K562 (cell line): Measurements from ENCODE around the gene CPED1. TPM values are rescaled to one million over a fixed set of nuclear protein-coding genes. Genes with fewer than 3 reads are reported as not detected.

Experiments used
- ARID1B ChIP-seq: fragments of 450-650 bp; IDR thresholded peaks from 2 replicates; pipeline ENCODE4 v1.6.1; 2016; ENCODE audit warnings: antibody characterized with exemption, mild to moderate bottlenecking, inconsistent platforms
- ATF4 ChIP-seq: fragments of 450-650 bp; formaldehyde crosslinking; IDR thresholded peaks from 2 replicates; pipeline ENCODE4 v1.4.0; 2022; ENCODE audit warnings: mild to moderate bottlenecking, moderate library complexity
- CREB1 ChIP-seq, 2 experiments: sonication (generic) in 1 of 2; formaldehyde crosslinking in 1 of 2; IDR thresholded peaks; 2 replicates each; pipeline versions ENCODE4 v1.6.1 to v1.8.0; 2012 to 2022; ENCODE audit warnings: inconsistent platforms in 1 of 2, mild to moderate bottlenecking in 1 of 2, missing genetic modification reagents in 1 of 2, moderate library complexity in 1 of 2
- EGR1 ChIP-seq: fragments of 450-650 bp; conservative IDR thresholded peaks from 2 replicates; pipeline ENCODE4 v1.6.1; 2017; ENCODE audit warnings: mild to moderate bottlenecking
- HNRNPL ChIP-seq: fragments of 200-400 bp; formaldehyde crosslinking; IDR thresholded peaks from 2 replicates; pipeline ENCODE4 v1.6.1; 2017; ENCODE audit warnings: low read depth, mild to moderate bottlenecking, low read length
- KDM4B ChIP-seq, 2 experiments: fragments of 450-650 bp in 1 of 2; sonication (generic) in 1 of 2; IDR thresholded peaks; 2 replicates each; pipeline ENCODE4 v1.6.1; 2016 to 2017; ENCODE audit warnings: borderline replicate concordance in 2 of 2, antibody characterized with exemption in 1 of 2, low read depth in 1 of 2, mild to moderate bottlenecking in 1 of 2
- LEF1 ChIP-seq: fragments of 450-650 bp; IDR thresholded peaks from 2 replicates; pipeline ENCODE4 v1.6.1; 2016; ENCODE audit warnings: mild to moderate bottlenecking
- PATZ1 ChIP-seq: fragments of 250-450 bp; sonication (Bioruptor Pico); IDR thresholded peaks from 2 replicates; pipeline ENCODE4 v1.5.0; 2020; ENCODE audit warnings: mild to moderate bottlenecking, borderline replicate concordance
- RNF219 ChIP-seq: fragments of 250-450 bp; sonication (Bioruptor Pico); IDR thresholded peaks from 2 replicates; pipeline ENCODE4 v1.5.0; 2022; ENCODE audit warnings: mild to moderate bottlenecking
- ZKSCAN8 ChIP-seq: fragments of 200-800 bp; sonication (Bioruptor generic); IDR thresholded peaks from 2 replicates; pipeline ENCODE4 v1.6.1; 2016; ENCODE audit warnings: missing genetic modification characterization, missing compliant biosample characterization
- ZNF668 ChIP-seq: fragments of 250-450 bp; sonication (Bioruptor Pico); IDR thresholded peaks from 2 replicates; pipeline ENCODE4 v1.8.0; 2022; ENCODE audit warnings: mild to moderate bottlenecking, inconsistent platforms
- polyA plus RNA-seq, 8 experiments: library from polyadenylated mRNA; depleted of rRNA in 4 of 8; stranded (reverse) in 5 of 8; unstranded in 3 of 8; fragments of >200 nt; fragmentation: Nextera tagmentation in 2 of 8; fragmentation: Illumina TruSeq in 1 of 8; extraction: Ambion mirVana in 2 of 8; extraction: Trizol in 1 of 8; gene quantifications; 2 replicates each; pipeline versions ENCODE4 v1.2.1 to v1.2.3, GENCODE V29; 2011 to 2014; ENCODE audit warnings: inconsistent platforms in 1 of 8, missing spikeins in 1 of 8
- total RNA-seq, 7 experiments: library from RNA; depleted of rRNA in 6 of 7; stranded (reverse); fragments of >200 nt in 6 of 7; fragmentation: Illumina TruSeq in 2 of 7; extraction: Trizol in 2 of 7; gene quantifications; 2 replicates each; pipeline versions ENCODE4 v1.2.1 to v1.2.3, GENCODE V29; 2011 to 2021; ENCODE audit warnings: low replicate concordance in 1 of 7
- TF ChIP-seq, protein P1 (sequence below): sonication (generic); formaldehyde crosslinking; IDR thresholded peaks from 2 replicates; pipeline ENCODE4 v1.8.1; 2023; ENCODE audit warnings: mild to moderate bottlenecking, missing genetic modification reagents, moderate library complexity
- TF ChIP-seq, protein P2 (sequence below): fragments of 450-650 bp; formaldehyde crosslinking; IDR thresholded peaks from 2 replicates; pipeline ENCODE4 v1.4.0; 2020; ENCODE audit warnings: mild to moderate bottlenecking, moderate library complexity
- TF ChIP-seq, protein P3 (sequence below): sonication (generic); formaldehyde crosslinking; IDR thresholded peaks from 2 replicates; pipeline ENCODE4 v1.9.0; 2022; ENCODE audit warnings: mild to moderate bottlenecking, missing genetic modification reagents
- TF ChIP-seq, protein P4 (sequence below): sonication (generic); formaldehyde crosslinking; IDR thresholded peaks from 2 replicates; pipeline ENCODE4 v1.8.1; 2023; ENCODE audit warnings: mild to moderate bottlenecking, missing genetic modification reagents

Gene CPED1
- total and polyA plus RNA-seq, 9 of the 15 experiments (the other 6 are each of a cell fraction or from before 2014, with no cell fraction given) = 195 to 393 (median 290) TPM

DNA sequence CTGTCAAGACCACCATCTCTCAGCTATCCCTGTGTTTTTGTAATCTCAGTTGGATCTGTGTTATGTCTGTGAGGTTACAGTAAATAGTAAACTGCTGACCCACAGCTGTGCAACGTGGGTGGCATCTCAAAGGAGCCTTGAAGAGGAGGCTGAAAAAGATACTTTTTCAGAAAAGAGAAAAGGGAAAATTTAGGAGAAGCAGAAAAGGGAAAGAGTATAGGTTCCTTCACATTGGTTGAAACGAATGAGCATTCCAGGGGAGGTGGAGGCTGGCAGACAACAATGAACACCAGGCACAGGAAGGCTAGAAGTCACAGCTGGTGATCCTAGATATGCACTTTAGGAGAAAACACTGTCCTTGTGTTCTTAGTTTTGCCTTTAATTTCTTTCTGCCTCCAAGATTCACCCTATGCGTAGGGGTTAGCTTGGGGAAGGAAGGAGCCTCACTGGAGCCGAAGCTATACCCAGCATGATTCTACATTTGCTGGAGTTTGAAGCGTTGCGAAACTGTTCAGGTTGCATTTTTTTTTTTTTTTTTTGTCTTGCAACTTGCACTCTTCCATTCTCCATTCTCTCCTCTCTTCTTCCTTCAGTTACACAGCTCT, 18.3 kb downstream of the CPED1 start (continued):
- TF ChIP-seq KDM4B (IDR thresholded peaks at IDR 0.05; ENCODE audit: borderline replicate concordance in 2 of 2, low read depth in 1 of 2) (no peak), HNRNPL (no peak), ARID1B (peak; percentile 88), RNF219 (no peak), ZNF668 (no peak), ZKSCAN8 (CRISPR knock-in tag) (no peak), CREB1 (IDR thresholded peaks at IDR 0.05) (0 out of 2 replicates have a peak, but pooled peaks have one; percentile 19), CREB1 (CRISPR knock-in tag; IDR thresholded peaks at IDR 0.05) (no peak), EGR1 (peak; percentile 83), PATZ1 (CRISPR knock-in tag) (no peak), ATF4 (CRISPR knock-in tag) (peak; percentile 22; the same call in 1 of the 2 replicates), LEF1 (peak; percentile 36; the same call in 1 of the 2 replicates)
- TF ChIP-seq, protein P1, sequence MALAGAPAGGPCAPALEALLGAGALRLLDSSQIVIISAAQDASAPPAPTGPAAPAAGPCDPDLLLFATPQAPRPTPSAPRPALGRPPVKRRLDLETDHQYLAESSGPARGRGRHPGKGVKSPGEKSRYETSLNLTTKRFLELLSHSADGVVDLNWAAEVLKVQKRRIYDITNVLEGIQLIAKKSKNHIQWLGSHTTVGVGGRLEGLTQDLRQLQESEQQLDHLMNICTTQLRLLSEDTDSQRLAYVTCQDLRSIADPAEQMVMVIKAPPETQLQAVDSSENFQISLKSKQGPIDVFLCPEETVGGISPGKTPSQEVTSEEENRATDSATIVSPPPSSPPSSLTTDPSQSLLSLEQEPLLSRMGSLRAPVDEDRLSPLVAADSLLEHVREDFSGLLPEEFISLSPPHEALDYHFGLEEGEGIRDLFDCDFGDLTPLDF (CRISPR knock-in tag) = no peak
- TF ChIP-seq, protein P2, sequence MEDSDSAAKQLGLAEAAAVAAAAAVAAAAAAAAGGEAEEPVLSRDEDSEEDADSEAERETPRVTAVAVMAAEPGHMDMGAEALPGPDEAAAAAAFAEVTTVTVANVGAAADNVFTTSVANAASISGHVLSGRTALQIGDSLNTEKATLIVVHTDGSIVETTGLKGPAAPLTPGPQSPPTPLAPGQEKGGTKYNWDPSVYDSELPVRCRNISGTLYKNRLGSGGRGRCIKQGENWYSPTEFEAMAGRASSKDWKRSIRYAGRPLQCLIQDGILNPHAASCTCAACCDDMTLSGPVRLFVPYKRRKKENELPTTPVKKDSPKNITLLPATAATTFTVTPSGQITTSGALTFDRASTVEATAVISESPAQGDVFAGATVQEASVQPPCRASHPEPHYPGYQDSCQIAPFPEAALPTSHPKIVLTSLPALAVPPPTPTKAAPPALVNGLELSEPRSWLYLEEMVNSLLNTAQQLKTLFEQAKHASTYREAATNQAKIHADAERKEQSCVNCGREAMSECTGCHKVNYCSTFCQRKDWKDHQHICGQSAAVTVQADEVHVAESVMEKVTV = no peak
- TF ChIP-seq, protein P3, sequence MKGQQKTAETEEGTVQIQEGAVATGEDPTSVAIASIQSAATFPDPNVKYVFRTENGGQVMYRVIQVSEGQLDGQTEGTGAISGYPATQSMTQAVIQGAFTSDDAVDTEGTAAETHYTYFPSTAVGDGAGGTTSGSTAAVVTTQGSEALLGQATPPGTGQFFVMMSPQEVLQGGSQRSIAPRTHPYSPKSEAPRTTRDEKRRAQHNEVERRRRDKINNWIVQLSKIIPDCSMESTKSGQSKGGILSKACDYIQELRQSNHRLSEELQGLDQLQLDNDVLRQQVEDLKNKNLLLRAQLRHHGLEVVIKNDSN (CRISPR knock-in tag) = no peak
- TF ChIP-seq, protein P4, sequence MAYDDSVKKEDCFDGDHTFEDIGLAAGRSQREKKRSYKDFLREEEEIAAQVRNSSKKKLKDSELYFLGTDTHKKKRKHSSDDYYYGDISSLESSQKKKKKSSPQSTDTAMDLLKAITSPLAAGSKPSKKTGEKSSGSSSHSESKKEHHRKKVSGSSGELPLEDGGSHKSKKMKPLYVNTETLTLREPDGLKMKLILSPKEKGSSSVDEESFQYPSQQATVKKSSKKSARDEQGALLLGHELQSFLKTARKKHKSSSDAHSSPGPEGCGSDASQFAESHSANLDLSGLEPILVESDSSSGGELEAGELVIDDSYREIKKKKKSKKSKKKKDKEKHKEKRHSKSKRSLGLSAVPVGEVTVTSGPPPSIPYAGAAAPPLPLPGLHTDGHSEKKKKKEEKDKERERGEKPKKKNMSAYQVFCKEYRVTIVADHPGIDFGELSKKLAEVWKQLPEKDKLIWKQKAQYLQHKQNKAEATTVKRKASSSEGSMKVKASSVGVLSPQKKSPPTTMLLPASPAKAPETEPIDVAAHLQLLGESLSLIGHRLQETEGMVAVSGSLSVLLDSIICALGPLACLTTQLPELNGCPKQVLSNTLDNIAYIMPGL (CRISPR knock-in tag) = no peak
